ENCODE measurements around the gene FTSJ1.

The FTSJ1 gene

DNA sequence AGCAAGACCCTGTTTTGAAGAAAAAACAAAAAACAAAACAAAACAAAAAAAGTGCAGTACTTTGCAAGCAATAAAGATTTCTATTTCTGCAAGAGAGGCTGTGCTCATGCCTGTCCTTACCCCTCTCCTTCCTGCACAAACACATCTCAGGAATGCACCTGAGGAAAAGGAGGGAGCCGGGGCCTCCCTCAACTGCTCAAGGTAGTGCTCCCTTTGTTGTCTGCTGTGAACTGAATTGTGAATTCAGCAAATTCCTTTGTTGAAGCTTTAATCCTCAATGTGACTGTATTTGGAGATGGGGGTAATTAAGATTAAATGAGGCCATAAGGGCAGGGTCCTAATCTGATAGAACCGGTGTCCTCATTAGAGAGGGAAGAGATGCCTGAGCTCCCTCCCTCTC, 13.9 kb downstream of the FTSJ1 start:
- Histone ChIP-seq H3K4me1 (ENCODE audit: control insufficient read depth in 5 of 5, insufficient read depth in 5 of 5, low read length in 5 of 5) (peaks cover 0 to 3% (median 0%) of the 10 kb centered on the region in 5 donors), H3K27me3 (ENCODE audit: control insufficient read depth in 5 of 5, insufficient read depth in 4 of 5, low read length in 5 of 5) (peaks cover 0 to 16% (median 7%) of the 10 kb centered on the region in 5 donors), H3K36me3 (ENCODE audit: control insufficient read depth in 5 of 5, insufficient read depth in 5 of 5, low read length in 5 of 5) (peaks cover 0 to 6% (median 3%) of the 10 kb centered on the region in 5 donors), H3K9me3 (ENCODE audit: control insufficient read depth in 5 of 5, low read length in 5 of 5) (peaks cover 0 to 8% (median 7%) of the 10 kb centered on the region in 5 donors), H3K4me3 (ENCODE audit: low read depth in 1 of 5, low read length in 5 of 5) (no peak overlapping the region), H3K9ac (ENCODE audit: low read length in 5 of 5) (no peak overlapping the region), H3K27ac (ENCODE audit: low read depth, low read length) (no peak overlapping the region)

DNA sequence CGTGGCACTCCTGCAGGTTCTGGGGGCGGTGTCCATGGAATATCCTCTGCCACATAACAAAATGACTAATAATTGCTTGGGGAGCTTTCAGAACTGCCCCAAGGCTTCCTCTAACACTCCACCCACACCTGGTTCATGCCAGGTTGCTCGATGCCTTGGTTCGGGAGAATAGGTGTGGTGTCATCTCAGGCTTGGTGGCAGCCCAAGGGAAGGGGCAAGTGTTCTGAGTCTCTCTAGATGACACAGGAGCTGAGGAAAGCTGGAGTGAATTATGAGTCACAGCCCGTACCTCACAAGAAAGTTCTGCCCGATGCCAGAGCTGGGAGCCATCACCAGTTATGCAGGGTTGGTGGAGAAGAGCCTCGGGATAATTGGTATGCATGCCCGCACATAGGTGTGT, 14.7 kb downstream of the FTSJ1 start:
- H3K27me3 ChIP-seq (ENCODE audit: control insufficient read depth in 5 of 5, insufficient read depth in 4 of 5, low read length in 5 of 5): peaks cover 0 to 18% (median 10%) of the 10 kb centered on the region in 5 donors
- H3K36me3 ChIP-seq (ENCODE audit: control insufficient read depth in 5 of 5, insufficient read depth in 5 of 5, low read length in 5 of 5): peaks cover 0 to 6% (median 0%) of the 10 kb centered on the region in 5 donors
- no peak overlapping the region for H3K4me3 ChIP-seq (ENCODE audit: low read depth in 1 of 5, low read length in 5 of 5)
- no peak overlapping the region for H3K9ac ChIP-seq (ENCODE audit: low read length in 5 of 5)
- peaks cover 0 to 11% (median 7%) of the 10 kb centered on the region in 5 donors for H3K9me3 ChIP-seq (ENCODE audit: control insufficient read depth in 5 of 5, low read length in 5 of 5)
- peaks cover 0 to 3% (median 0%) of the 10 kb centered on the region in 5 donors for H3K4me1 ChIP-seq (ENCODE audit: control insufficient read depth in 5 of 5, insufficient read depth in 5 of 5, low read length in 5 of 5)
- H3K27ac ChIP-seq (ENCODE audit: low read depth, low read length): no peak overlapping the region

DNA sequence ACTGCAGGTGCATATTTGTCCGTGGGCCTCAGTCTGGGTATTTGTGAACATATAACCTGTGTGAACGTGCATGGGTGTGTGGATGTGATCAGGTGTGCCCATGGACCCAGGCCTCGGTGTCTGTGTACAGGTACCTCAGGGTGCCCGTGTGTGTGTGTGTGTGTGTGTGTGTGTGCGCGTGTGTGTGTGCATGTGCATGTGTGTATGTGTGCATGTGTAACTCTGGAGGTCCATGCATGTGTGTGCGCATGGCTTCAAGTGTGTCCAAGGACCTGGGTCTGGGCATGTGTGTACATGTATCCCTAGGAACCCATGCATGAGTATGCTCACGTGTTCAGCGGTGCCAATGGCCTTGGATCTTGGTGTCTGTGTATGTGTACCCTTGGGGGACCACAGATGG, 15.8 kb downstream of the FTSJ1 start:
- H3K27ac ChIP-seq (ENCODE audit: low read depth, low read length): no peak overlapping the region
- H3K4me3 ChIP-seq (ENCODE audit: low read depth in 1 of 5, low read length in 5 of 5): no peak overlapping the region
- H3K9ac ChIP-seq (ENCODE audit: low read length in 5 of 5): no peak overlapping the region
- H3K36me3 ChIP-seq (ENCODE audit: control insufficient read depth in 5 of 5, insufficient read depth in 5 of 5, low read length in 5 of 5): peaks cover 0 to 6% (median 0%) of the 10 kb centered on the region in 5 donors
- peaks cover 0 to 18% (median 10%) of the 10 kb centered on the region in 5 donors for H3K27me3 ChIP-seq (ENCODE audit: control insufficient read depth in 5 of 5, insufficient read depth in 4 of 5, low read length in 5 of 5)
- H3K9me3 ChIP-seq (ENCODE audit: control insufficient read depth in 5 of 5, low read length in 5 of 5): peaks cover 0 to 11% (median 7%) of the 10 kb centered on the region in 5 donors
- peaks cover 0 to 3% (median 0%) of the 10 kb centered on the region in 5 donors for H3K4me1 ChIP-seq (ENCODE audit: control insufficient read depth in 5 of 5, insufficient read depth in 5 of 5, low read length in 5 of 5)

DNA sequence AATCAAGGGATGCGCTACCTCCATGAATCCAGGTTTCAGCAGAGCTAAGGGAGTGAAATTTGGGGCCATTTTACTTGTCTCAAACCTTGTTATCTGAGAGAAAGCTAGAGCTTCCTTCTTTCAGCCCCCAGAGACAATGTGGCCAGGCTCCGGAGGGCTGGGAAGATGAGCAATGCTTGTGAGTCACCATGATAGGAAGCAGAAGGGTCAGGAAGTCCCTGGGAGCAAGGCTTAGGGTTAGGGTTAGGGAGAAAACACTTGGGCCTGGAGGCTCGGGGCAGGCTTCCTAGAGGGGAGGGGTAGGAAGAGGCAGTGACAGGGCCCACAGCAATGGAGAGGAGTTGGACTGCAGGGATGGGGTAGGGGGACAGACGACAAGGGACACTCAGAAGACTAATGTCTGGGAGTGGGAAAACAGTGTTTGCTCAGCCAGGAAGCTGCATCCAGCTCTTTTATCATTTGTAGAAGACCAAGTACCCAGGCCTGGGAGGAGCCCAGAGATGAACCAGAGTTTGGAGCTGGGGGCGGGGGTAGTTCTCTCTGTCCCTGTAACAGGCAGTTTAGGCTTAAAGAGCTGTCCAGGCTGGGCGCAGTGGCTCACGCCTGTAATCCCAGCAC, 16.4 kb downstream of the FTSJ1 start:
- no peak overlapping the region for H3K4me3 ChIP-seq (ENCODE audit: low read depth in 1 of 5, low read length in 5 of 5)
- no peak overlapping the region for H3K27ac ChIP-seq (ENCODE audit: low read depth, low read length)
- no peak overlapping the region for H3K9ac ChIP-seq (ENCODE audit: low read length in 5 of 5)
- H3K4me1 ChIP-seq (ENCODE audit: control insufficient read depth in 5 of 5, insufficient read depth in 5 of 5, low read length in 5 of 5): peaks cover 0 to 3% (median 0%) of the 10 kb centered on the region in 5 donors
- H3K36me3 ChIP-seq (ENCODE audit: control insufficient read depth in 5 of 5, insufficient read depth in 5 of 5, low read length in 5 of 5): peaks cover 0 to 2% (median 0%) of the 10 kb centered on the region in 5 donors
- H3K9me3 ChIP-seq (ENCODE audit: control insufficient read depth in 5 of 5, low read length in 5 of 5): peaks cover 0 to 11% (median 7%) of the 10 kb centered on the region in 5 donors
- peaks cover 0 to 18% (median 10%) of the 10 kb centered on the region in 5 donors for H3K27me3 ChIP-seq (ENCODE audit: control insufficient read depth in 5 of 5, insufficient read depth in 4 of 5, low read length in 5 of 5)

DNA sequence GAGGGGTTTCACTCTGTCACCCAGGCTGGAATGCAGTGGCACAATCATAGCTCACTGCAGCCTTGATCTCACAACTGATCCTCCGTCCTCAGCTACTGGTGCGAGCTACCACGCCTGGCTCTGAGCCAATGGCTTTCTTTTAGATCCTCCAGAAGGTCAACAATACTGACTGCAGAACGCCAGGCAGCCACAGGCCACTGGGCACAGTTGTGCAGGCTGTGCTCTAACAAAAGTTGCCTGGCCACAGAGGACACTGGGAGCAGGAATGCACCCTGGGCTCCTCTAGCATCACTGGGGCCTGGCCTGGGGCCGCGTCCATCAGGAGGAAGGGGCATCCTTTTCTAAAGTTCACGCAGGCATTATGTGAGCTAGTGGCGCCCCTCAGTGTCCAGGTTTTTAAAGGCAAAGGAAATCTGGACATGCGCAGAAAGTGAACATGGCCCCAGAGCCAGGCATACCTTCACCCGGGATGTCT, 17.9 kb downstream of the FTSJ1 start:
- no peak overlapping the region for H3K4me3 ChIP-seq (ENCODE audit: low read depth in 1 of 5, low read length in 5 of 5)
- peaks cover 0 to 19% (median 10%) of the 10 kb centered on the region in 5 donors for H3K27me3 ChIP-seq (ENCODE audit: control insufficient read depth in 5 of 5, insufficient read depth in 4 of 5, low read length in 5 of 5)
- no peak overlapping the region for H3K27ac ChIP-seq (ENCODE audit: low read depth, low read length)

DNA sequence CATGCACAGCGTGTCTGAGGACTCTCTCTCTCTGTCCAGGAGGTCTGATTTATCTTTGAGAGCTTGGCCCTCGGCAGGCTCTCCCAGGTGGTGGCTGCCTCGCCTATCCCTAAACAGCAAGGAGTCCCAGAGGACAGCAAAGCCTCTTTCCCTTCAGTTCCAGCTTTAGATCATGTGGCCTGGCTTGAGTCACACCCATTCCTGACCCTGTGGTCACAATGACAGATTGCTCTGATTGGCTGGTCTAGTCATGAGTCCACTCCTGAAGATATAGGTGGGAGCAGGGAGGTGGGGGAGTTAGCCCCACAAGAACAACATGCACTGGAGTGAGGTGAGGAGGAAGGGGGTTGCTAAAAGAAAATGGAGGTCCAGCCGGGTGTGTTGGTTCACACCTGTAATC, 20.7 kb downstream of the FTSJ1 start:
- H3K9me3 ChIP-seq (ENCODE audit: control insufficient read depth in 5 of 5, low read length in 5 of 5): peaks cover 0 to 4% (median 0%) of the 10 kb centered on the region in 5 donors
- H3K9ac ChIP-seq (ENCODE audit: low read length in 5 of 5): no peak overlapping the region
- peaks cover 0 to 3% (median 0%) of the 10 kb centered on the region in 5 donors for H3K4me1 ChIP-seq (ENCODE audit: control insufficient read depth in 5 of 5, insufficient read depth in 5 of 5, low read length in 5 of 5)
- H3K36me3 ChIP-seq (ENCODE audit: control insufficient read depth in 5 of 5, insufficient read depth in 5 of 5, low read length in 5 of 5): no peaks in the 10 kb centered on the region
- no peak overlapping the region for H3K27ac ChIP-seq (ENCODE audit: low read depth, low read length)
- H3K4me3 ChIP-seq (ENCODE audit: low read depth in 1 of 5, low read length in 5 of 5): no peak overlapping the region
- H3K27me3 ChIP-seq (ENCODE audit: control insufficient read depth in 5 of 5, insufficient read depth in 4 of 5, low read length in 5 of 5): peaks cover 0 to 20% (median 11%) of the 10 kb centered on the region in 5 donors

More for the DNA sequence above, 17.9 kb downstream of the FTSJ1 start:
- peaks cover 0 to 11% (median 7%) of the 10 kb centered on the region in 5 donors for H3K9me3 ChIP-seq (ENCODE audit: control insufficient read depth in 5 of 5, low read length in 5 of 5)
- no peaks in the 10 kb centered on the region for H3K36me3 ChIP-seq (ENCODE audit: control insufficient read depth in 5 of 5, insufficient read depth in 5 of 5, low read length in 5 of 5)
- peaks cover 0 to 3% (median 0%) of the 10 kb centered on the region in 5 donors for H3K4me1 ChIP-seq (ENCODE audit: control insufficient read depth in 5 of 5, insufficient read depth in 5 of 5, low read length in 5 of 5)
- H3K9ac ChIP-seq (ENCODE audit: low read length in 5 of 5): no peak overlapping the region

DNA sequence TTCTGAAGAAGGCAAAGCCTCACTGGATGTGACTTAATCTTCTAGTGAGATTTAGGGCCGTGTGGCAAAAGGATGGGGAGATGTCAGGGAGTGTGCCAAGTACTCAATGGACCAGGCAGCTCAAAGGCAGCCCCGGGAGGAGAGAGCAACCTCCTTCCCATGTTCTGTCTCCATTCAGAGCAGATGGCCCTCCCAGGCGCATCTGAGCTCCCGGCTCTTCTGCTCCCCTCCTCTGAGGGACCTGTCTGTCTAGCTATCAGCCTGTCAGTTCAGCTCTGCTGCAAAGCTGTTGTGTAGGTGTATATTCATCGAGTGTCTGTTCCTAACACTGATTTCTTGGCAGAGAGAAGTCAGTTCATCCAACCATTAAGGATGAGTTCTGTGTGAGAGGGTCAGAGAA, 21.9 kb downstream of the FTSJ1 start:
- Histone ChIP-seq H3K27me3 (ENCODE audit: control insufficient read depth in 5 of 5, insufficient read depth in 4 of 5, low read length in 5 of 5) (peaks cover 0 to 20% (median 11%) of the 10 kb centered on the region in 5 donors), H3K9me3 (ENCODE audit: control insufficient read depth in 5 of 5, low read length in 5 of 5) (peaks cover 0 to 4% (median 0%) of the 10 kb centered on the region in 5 donors), H3K9ac (ENCODE audit: low read length in 5 of 5) (no peak overlapping the region), H3K27ac (ENCODE audit: low read depth, low read length) (no peak overlapping the region), H3K36me3 (ENCODE audit: control insufficient read depth in 5 of 5, insufficient read depth in 5 of 5, low read length in 5 of 5) (no peaks in the 10 kb centered on the region), H3K4me3 (ENCODE audit: low read depth in 1 of 5, low read length in 5 of 5) (no peak overlapping the region), H3K4me1 (ENCODE audit: control insufficient read depth in 5 of 5, insufficient read depth in 5 of 5, low read length in 5 of 5) (peaks cover 0 to 3% (median 0%) of the 10 kb centered on the region in 5 donors)

DNA sequence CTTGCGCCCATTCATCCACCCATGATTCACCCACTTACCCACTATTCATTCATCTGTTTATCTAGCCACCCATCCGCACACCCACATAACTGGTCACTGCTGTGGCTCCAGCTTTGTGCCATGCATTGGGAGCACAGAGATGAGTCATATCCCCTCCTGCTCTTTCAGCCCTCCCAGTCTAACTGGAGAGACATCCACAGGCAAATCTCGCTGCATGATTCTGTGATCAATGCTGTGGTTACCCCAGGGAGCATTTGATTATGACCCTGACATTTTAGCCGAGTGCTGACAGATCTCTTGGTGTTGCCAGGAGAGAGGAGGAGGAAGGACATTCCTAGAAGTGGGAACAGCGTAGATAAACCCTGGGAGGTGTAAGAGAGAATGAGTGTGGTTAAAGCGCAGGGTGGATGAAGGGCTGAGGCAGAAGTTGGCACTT, 22.4 kb downstream of the FTSJ1 start:
- Histone ChIP-seq H3K9me3 (ENCODE audit: control insufficient read depth in 5 of 5, low read length in 5 of 5) (peaks cover 0 to 4% (median 0%) of the 10 kb centered on the region in 5 donors), H3K27ac (ENCODE audit: low read depth, low read length) (no peak overlapping the region), H3K4me1 (ENCODE audit: control insufficient read depth in 5 of 5, insufficient read depth in 5 of 5, low read length in 5 of 5) (peaks cover 0 to under 1% (median 0%) of the 10 kb centered on the region in 5 donors), H3K27me3 (ENCODE audit: control insufficient read depth in 5 of 5, insufficient read depth in 4 of 5, low read length in 5 of 5) (peaks cover 0 to 20% (median 10%) of the 10 kb centered on the region in 5 donors), H3K9ac (ENCODE audit: low read length in 5 of 5) (no peak overlapping the region), H3K36me3 (ENCODE audit: control insufficient read depth in 5 of 5, insufficient read depth in 5 of 5, low read length in 5 of 5) (no peaks in the 10 kb centered on the region), H3K4me3 (ENCODE audit: low read depth in 1 of 5, low read length in 5 of 5) (no peak overlapping the region)

DNA sequence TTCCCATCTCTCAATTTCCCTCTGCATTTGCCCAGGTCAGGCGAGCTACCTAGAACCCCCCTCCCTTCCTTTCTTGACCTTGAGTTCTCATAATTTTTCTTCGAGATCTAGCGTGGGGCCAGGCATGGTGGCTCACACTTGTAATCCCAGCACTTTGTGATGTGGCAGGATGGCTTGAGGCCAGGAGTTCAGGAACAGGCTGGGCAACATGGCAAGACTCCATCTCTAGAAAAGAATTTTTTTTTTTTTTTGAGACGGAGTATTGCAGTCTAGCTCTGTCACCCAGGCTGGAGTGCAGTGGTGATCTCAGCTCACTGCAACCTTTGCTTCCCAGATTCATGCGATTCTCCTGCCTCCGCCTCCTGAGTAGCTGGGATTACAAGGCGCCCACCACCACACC, 28.3 kb downstream of the FTSJ1 start:
- Histone ChIP-seq H3K9me3 (ENCODE audit: control insufficient read depth in 5 of 5, low read length in 5 of 5) (no peaks in the 10 kb centered on the region), H3K4me1 (ENCODE audit: control insufficient read depth in 5 of 5, insufficient read depth in 5 of 5, low read length in 5 of 5) (peaks cover 0 to 10% (median 6%) of the 10 kb centered on the region in 5 donors), H3K27me3 (ENCODE audit: control insufficient read depth in 5 of 5, insufficient read depth in 4 of 5, low read length in 5 of 5) (peaks cover 0 to 12% (median 9%) of the 10 kb centered on the region in 5 donors), H3K27ac (ENCODE audit: low read depth, low read length) (no peak overlapping the region), H3K4me3 (ENCODE audit: low read depth in 1 of 5, low read length in 5 of 5) (no peak overlapping the region), H3K36me3 (ENCODE audit: control insufficient read depth in 5 of 5, insufficient read depth in 5 of 5, low read length in 5 of 5) (no peaks in the 10 kb centered on the region), H3K9ac (ENCODE audit: low read length in 5 of 5) (no peak overlapping the region)

DNA sequence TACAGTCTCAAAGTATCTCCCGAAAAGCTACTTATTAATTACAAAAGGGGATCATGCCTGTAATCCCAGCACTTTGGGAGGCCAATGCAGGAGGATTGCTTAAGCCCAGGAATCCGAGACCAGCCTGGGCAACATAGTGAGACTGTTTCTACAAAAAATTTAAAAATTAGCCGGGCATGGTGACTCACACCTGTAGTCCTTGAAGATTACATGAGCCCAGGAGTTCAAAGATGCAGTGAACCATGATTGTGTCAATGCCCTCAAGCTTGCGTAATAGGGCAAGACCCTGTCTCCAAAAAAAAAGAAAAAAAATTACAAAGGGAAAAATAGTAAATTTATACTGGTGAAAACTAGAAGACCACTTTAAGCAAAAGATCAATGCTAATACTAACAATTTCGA, 29.5 kb downstream of the FTSJ1 start:
- Histone ChIP-seq H3K9ac (ENCODE audit: low read length in 5 of 5) (no peak overlapping the region), H3K27ac (ENCODE audit: low read depth, low read length) (no peak overlapping the region), H3K4me3 (ENCODE audit: low read depth in 1 of 5, low read length in 5 of 5) (no peak overlapping the region), H3K36me3 (ENCODE audit: control insufficient read depth in 5 of 5, insufficient read depth in 5 of 5, low read length in 5 of 5) (no peaks in the 10 kb centered on the region), H3K27me3 (ENCODE audit: control insufficient read depth in 5 of 5, insufficient read depth in 4 of 5, low read length in 5 of 5) (peaks cover 0 to 15% (median 9%) of the 10 kb centered on the region in 5 donors), H3K4me1 (ENCODE audit: control insufficient read depth in 5 of 5, insufficient read depth in 5 of 5, low read length in 5 of 5) (peaks cover 0 to 17% (median 13%) of the 10 kb centered on the region in 5 donors), H3K9me3 (ENCODE audit: control insufficient read depth in 5 of 5, low read length in 5 of 5) (peaks cover 0 to 3% (median 0%) of the 10 kb centered on the region in 5 donors)

All from subcutaneous abdominal adipose tissue (tissue), 5 donors.